Endothelial cell of hepatic sinusoid (primary cell): ENCODE data around the gene HOXC9.

Experiments used
- in situ Hi-C: cut with HindIII; loops from 2 replicates; pipeline ENCODE4 v1.10.0; 2017; ENCODE audit warnings: low sequenced_read_pairs

Gene HOXC9

DNA sequence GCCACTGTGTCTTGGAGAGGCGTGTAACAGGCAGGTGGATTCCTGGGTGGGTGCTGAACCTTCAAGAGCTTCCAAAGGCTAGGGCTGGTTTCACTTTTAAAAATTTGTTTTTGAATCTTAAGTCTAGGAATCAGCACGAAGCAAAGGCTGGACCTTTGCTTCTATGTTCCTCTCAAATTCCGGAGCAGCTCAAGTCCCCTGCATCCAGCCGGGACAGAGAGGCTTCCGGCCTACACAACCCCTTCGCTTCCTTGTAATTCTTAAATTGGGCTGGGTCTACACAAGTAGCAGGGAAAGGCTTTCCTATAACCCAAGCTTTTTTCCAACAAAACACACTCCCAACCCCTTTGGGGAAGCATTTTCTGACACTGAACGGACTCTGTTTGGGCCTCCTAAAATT lies 37.0 kb upstream of the HOXC9 start:
- in situ Hi-C loops: no loop called here

DNA sequence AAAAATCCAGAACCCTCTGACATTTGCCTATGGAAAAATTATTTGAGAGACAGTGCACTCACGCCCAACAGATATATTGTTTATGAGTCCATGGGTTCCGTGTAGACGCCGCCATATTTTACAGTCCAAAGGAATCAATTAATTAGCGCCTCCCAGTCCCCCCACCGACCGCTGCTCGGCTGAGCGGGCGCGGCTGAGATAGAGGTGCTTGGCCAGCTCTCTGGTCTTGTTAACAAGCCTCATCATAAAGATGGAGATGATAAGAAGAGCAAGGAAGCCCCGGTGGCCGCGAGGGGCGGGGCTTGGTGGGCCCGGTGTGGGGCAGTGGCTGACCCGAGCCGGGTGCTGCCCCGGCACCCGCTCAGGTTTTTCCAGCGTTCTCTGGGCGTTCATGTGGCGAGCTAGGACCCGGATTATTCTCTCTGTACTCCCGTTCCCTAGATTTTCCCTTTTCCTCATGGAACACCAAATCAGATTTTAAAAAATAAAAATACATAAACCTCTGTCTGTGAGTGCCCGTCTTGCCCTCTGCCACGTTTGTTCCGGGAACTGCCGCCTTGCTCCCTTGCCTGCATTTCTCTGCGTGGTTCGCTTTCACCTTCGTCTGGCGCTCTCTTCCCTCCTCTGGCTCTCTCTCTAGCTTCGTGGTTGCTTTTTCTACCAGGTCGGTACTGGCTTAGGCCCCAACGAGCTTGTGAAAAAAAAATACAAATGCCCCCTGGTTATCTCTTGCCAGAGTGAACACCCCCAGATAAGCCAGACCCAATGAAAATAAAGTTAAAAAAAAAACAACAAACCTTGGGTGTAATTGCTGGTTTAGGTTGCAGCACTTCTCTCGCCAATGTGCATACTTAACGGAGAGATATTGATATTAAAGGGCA lies 36.3 kb upstream of the HOXC9 start:
- in situ Hi-C loops: no loop called here

DNA sequence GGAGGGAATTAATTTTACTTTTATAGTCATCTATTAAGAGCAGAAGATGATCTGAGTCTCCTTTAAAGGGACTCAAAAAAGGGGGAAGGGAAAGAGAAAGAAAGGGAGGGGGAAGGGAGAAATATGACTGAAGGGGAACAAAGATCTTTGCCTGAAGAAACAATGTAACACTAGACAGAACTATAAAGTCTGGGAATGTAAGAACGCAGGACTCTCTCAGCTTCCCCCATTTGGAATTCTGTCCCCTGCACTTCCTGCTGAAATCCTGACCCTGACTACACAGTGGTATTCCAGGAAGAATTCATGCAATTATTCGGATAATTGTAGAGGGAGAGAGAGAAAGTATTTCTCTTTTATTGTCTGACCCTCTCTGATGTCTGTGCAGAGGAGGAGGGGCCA lies 35.6 kb upstream of the HOXC9 start:
- in situ Hi-C loops: no loop called here

DNA sequence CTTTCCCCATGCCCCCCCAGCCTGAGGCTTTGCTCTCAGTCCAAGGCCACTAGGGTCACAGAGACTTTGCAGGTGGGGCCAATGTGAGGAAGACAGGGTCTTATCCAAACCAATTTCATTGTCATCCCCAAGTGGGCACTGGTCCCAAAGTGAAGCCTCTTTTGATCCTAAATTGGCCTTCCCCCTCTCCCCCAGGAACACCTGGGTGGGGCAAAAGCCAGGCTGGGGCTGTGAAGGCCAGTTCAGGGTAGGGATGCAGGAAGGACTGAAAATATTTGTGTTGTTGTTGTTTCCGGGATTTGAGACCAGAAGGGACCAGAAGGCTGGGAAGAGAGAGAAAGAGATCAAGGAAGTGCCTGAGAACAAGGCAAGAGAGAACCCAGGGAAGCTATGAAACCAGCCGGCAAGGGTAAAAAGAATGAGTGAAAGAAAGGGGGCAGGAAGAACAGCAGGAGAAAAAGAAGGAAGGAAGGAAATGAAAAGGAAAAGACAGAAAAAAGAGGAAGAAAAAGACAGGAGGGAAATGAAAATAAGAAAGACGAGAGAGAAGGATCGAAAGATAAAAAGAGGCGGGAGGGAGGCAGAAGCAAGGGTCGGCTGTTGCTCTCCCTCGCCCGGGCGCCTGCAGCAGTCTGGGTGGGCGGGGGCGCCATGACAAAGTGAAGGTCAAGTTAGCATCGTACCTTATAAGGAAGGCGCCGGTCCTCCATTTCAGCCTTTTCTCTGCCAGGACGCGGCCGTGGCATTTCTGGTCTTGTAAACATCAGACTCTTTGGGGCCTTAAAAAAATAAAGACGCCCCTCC lies 34.5 kb upstream of the HOXC9 start:
- in situ Hi-C loops: no loop called here

DNA sequence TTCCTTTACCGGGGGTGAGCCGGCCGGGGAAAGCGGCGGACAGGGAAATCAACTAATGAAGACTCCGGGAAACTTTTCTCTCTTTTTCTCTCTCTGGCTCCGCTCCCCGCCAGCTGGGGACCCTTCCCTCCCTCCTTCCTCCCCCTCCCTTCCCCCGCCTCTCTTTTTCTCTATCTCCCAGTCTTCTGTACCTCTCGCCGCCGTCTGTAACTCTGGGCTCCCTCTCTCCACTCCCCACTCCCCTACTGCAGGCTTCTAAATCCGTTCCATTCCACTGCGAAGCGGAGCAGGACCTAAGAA lies 33.9 kb upstream of the HOXC9 start:
- in situ Hi-C loops: no loop called here

DNA sequence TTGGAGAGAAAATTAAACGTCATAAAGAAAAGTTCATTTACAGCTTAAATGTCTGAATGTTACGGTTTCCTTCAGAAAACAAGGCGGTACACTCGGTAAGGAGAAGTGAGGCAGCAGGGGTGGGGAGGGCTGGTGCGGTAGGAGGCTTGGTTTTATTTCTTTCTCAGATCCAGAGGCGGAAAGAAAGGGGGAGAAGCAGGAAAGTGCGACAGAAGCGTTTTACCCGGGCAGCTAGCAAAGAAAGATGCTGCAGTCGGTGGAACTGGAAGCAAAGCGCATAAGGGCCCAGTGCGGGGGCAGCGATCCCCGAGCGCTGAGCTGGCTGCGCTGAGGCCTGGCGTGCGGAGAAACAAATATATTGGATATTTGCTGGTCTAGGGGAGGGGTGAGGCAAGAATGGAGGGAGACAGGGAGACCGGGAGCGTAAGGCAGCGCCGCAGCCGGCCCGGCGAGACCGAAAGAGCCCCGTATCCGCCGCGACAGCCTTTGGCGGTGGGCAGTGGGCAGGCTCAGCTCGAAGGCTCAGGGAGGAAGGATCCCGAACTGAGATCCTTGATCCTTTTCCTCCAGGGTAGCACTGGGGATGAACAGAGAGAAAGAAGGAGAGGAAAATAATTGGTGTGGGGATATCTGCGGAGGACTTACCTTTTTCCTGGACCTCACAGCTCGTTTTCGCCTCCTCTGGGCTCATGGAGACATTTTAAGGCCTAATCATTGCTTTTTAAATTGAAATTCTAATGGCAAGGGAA lies 33.4 kb upstream of the HOXC9 start:
- in situ Hi-C loops: no loop called here

DNA sequence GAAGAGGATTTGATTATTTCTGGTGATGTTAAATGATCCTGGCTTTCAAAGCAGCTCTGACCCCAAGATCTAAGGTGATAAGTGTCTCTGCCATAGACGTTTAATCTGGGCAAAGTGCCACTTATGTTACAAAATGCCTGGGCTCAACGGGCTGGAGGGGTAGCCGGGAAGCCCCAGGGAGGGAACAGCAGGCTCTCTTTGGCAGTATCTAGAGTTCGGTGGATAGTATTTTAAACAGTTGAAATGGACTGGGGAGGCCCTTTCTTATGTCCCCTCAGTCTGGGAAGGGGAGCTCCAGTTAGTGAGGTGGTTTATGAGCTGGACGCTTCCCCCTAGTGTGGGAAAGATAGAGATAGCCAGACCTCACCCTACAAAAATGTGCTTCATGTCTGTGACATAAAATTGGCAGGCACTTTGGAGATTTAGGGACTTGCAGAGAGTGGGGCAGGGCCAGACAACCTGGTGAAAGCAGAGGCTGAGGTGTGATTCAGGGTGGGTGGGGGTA lies 32.5 kb upstream of the HOXC9 start:
- in situ Hi-C loops: no loop called here

DNA sequence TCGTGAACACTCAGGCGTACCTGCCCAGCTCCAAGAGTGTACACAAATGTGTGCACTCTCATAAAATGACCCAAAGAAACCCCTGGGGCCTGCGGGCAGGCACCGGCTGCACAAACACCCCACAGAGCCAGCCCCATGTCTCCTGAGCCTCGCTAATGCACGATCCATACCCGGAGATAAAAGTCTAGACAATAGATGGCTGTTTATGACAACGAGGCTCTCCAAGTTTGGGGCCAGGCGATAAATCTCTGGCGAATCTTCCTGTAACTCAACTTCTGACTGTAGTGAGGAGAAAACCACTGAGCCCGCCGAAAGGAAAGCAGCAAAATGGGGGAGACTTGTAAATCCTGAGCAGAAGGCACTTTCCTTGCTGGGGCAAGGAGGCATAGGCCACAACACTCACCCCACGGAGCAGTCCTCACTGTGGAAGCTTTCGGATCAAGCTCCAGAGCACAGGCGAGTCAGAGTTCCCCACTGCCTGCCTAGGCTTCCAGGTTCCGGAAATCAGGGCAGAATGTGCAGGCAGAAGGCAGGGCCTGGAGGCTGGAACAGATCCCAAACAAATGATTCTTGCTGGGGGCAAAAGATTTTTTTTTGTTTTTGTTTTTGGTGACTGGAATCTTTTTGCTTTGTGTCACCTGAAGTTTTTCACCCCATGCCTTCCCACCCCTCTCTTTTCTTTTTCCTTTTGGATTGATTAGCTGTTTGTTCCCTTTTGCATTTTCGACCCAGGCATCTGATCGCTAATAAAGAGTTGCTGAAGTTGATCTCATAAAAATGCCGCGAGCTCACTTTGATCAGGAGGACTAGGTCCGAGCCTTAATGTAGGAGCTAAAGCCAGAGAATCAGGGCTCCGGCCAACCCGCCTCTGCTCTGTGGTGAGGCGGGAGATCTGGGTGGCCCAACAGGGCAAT lies 31.5 kb upstream of the HOXC9 start:
- in situ Hi-C loops: no loop called here

DNA sequence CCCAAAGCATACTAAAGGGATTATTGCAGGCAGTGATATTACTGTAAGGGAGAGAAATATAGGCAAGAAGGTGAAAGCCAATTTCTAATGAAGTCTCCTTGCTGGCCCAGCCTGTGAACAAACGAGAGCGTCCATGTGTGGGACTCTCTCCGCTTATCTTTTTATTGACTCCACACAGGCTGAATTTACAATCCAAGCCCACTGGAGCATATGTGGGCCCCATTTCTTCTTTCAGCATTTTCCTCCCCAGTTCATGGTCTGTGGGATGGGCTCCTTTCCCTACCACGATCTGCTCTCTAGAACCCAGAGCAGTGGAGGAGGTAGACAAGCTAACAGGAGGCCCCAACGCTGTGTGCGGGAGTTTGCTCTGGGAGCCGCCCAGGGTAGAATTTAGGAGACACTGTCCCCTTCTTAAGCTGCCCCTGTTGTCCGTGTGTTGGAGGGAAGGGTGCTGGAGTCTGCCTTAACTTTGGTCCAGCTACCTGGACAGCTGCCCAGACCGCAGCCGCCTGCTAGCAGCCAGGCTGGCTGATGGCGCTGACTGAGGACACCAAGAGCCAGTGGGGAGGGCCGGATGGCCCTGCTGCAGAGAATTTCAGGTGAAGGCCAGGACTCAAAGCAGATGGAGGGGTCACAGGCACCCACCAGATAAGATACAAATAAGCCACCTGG lies 30.2 kb upstream of the HOXC9 start:
- in situ Hi-C loops: no loop called here

DNA sequence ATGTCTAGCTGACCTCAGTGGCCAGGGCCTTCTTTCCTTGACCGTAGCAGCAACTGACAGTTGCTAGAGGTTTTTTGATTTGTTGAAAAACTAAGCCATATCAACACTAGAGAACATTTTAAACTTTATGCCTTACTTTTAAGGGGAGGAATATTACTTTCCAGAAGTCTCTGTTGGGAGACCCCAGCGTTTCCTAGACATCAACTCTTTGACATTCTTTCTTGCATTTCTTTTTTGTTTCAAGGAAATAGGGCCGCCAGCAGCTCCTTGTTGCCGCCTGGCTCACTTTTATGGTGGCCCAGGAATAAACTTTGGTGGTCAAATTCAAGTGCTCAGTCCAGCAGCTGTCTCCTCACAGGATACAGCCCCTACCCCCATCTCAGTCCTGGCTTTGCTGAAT lies 29.5 kb upstream of the HOXC9 start:
- in situ Hi-C loops: no loop called here

DNA sequence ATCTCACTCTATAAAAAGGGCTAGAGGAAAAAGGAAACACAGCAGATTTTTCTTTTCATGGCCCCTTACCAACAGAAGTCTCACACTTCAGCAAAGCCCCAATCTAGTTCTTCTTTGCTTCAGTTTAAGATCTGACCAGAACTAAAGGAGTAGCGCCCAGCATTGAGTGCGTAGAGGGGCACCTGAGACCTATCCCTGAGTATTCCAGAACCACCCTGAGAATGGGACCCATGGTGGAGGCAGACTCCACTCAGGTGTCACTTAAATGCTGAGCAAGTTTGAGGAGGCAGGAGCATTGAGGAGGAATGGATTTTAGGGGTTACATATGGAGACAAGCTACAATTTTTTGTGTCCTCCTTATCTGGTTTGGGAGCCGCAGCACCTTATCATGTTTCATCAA lies 28.8 kb upstream of the HOXC9 start:
- in situ Hi-C loops: no loop called here

DNA sequence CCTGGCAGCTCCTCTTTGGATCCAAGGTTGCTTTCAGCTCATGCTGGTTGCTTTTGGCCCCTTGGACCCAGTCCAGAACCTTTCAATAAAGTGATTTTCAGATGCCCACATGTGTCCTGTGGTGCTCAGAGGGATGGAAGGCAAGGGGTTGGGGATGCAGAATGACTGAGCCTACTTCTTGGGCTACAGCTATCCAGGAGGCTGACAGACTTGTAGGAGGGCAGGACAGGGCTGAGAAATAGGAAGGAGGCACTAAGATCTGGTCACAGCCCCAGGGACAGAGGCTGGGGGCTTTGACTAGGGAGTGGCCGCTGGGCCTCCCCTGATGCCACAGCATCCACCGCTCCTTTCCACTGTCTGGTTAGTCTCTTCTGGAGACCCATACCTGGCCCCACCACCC lies 28.3 kb upstream of the HOXC9 start:
- in situ Hi-C loops: no loop called here

DNA sequence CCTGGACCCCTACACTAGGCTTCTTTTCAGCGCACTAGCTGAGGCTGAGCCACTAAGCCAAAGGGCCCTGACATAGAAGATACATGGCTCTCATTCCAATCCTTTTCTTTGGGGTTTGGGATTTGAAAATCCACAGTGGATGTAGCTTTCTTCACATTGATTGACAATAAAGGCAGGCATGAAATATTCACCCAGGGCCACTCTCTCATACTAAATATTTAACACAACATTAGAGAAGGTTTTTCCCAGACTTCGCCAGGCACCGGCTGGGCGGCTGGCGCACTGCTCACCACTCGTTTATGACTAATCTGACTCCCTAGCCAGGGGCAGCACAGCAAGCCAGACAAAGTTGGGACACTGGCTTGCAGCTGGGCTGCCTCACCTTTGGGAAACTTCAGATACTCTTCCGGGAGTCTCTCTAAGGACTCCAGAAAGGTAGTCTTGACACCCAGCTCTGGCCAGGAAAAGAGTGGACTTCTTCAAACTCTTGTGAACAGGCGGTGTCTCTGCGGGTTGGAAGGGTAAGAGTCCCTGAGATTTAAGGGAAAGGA lies 27.7 kb upstream of the HOXC9 start:
- in situ Hi-C loops: no loop called here

DNA sequence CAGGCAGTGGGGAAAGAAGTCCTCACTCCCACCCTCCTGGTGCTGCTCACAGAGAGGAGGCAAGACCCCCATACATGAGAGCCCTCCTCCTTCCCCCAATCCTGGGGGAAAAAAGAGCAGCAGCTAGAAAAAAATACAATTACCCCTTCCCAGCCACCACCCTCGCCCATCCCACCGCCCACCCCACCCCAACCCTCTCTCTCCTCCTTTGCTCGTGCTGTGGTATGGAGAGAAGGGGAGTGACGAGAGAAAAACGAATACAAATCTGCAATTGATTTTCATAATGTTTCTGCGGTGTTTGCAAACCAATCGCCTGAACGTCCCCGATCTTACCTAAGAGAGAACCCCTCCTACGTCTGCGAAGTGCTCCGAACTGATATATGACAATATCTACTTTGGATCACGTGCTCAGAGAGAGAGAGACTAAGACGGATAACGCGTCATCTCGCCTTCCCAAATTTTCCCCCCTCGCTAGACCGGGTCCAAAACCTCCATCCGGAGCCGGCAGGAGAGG lies 27.2 kb upstream of the HOXC9 start, which contains the start of gene HOXC11:
HOXC11 (plus strand) TSS at position 405 of the 514 bp plus-strand sequence. CDS start 116 bp downstream, outside the sequence.
- in situ Hi-C loops: no loop called here

DNA sequence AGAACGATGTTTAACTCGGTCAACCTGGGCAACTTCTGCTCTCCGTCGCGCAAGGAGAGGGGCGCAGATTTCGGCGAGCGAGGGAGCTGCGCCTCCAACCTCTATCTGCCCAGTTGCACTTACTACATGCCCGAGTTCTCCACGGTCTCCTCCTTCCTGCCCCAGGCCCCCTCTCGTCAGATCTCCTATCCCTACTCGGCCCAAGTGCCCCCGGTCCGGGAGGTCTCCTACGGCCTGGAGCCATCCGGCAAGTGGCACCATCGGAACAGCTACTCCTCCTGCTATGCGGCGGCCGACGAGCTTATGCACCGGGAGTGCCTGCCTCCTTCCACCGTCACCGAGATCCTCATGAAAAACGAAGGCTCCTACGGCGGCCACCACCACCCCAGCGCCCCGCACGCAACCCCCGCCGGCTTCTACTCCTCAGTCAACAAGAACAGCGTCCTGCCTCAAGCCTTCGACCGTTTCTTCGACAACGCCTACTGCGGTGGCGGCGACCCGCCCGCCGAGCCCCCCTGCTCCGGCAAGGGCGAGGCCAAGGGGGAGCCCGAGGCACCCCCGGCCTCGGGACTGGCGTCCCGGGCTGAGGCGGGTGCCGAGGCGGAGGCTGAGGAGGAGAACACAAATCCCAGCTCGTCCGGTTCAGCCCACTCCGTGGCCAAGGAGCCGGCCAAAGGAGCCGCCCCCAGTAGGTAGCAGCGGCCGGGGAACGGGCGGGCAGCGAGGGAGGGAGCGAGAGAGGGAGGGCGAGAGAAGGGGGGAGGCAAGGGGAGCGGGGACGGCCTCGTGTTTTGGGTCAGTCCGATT lies 26.5 kb upstream of the HOXC9 start:
- in situ Hi-C loops: no loop called here

DNA sequence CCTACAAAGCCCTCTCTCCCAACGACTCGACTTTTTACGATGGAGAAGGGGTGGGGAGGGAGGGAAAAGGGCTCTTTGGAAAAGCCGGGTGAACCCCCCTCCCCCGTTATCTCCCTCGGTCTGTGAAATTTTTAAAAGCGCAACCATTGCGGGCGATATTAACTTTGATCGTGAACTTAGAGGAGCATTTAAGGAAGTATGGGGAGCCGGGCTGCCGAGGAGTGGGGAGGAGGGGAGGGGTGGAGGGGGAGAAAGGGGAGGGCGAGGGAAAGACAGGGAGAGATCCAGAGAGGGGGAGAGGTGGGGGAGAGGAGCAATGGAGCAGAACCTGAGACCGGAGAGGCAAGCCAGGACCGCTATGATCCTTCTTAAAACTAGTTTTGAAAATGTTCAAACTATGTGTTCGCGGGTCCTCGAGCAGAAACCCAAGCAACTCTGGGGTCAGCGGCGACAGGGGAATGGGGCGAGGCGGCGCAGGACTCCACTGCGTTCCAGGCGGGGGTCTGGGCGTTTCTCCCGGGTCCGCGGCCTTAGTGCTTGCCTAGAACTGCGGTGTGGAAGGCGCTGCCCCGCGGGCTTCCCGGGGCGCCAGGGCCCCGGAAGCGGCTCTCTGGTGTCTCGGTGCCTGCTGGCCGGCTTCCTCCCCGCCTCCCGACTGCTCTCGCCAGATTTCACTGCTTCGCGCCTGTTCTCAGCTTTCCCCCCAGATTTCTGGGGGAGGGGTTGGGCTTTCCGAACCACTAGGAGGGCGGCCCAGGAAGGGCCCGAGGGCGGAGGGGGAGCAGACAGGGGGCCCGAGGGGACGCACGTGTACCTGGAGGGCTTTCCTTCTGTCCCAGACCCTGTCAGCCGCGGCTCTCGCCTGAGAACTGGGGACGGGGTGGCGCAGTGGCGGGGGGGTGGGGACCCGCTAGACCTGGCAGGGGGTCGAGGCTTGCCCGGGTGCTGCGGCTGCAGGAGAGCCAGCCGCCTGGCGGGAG lies 25.6 kb upstream of the HOXC9 start, which contains the start of gene HOTAIR:
HOTAIR (minus strand) TSS at position 871 of the 980 bp plus-strand sequence.
- in situ Hi-C loops: no loop called here

DNA sequence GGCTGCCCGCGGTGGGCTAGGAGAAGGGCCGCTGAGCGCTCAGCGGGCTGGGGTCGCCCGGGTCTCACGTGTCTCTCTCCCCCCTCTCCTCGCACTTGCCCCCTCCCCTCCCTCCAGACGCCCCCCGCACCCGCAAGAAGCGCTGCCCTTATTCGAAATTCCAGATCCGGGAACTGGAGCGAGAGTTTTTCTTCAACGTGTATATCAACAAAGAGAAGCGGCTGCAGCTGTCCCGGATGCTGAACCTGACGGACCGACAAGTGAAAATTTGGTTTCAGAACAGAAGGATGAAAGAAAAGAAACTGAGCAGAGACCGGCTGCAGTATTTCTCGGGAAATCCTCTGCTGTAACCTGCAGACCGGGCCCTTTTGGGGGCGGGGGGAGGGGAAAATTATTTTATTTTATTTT lies 24.9 kb upstream of the HOXC9 start:
- in situ Hi-C loops: no loop called here
